Keratinocyte (primary cell): ENCODE measurements around the gene FNTB. TPM values are rescaled to one million over a fixed set of nuclear protein-coding genes. Genes with fewer than 3 reads are reported as not detected.

Source experiments
- DNase-seq: peaks from one replicate; pipeline ENCODE4 v3.0.0-alpha.2; 2011; ENCODE audit warnings: low read depth, missing footprints, low spot score
- FAIRE-seq: peaks from 2 replicates; lab custom pipeline; 2011; peaks lifted over from hg19 to GRCh38; lab: Jason Lieb, UNC
- H2AFZ ChIP-seq: 2 replicates; pipeline ENCODE4 v1.6.0; 2012; ENCODE audit warnings: low read length, control low read depth, inconsistent platforms; ENCODE audit not compliant: control insufficient read depth
- H3K27ac ChIP-seq: 2 replicates; pipeline ENCODE4 v1.5.1; 2011; ENCODE audit warnings: low read length; ENCODE audit not compliant: control insufficient read depth, insufficient read depth
- H3K27me3 ChIP-seq: 3 replicates; pipeline ENCODE4 v1.6.0; 2011; ENCODE audit warnings: low read length; ENCODE audit not compliant: control insufficient read depth, insufficient read depth; ENCODE audit errors: extremely low read depth
- H3K36me3 ChIP-seq, 2 experiments: 2 replicates in 1 of 2; 3 replicates in 1 of 2; pipeline ENCODE4 v1.5.1; 2011; ENCODE audit warnings: low read length in 2 of 2, mild to moderate bottlenecking in 1 of 2; ENCODE audit not compliant: control insufficient read depth in 2 of 2, insufficient read depth in 2 of 2; ENCODE audit errors: extremely low read depth in 1 of 2
- H3K4me1 ChIP-seq: 3 replicates; pipeline ENCODE4 v1.5.1; 2011; ENCODE audit warnings: low read length; ENCODE audit not compliant: control insufficient read depth, insufficient read depth; ENCODE audit errors: extremely low read depth
- H3K4me2 ChIP-seq: 3 replicates; pipeline ENCODE4 v1.6.0; 2011; ENCODE audit warnings: low read depth, low read length; ENCODE audit not compliant: control insufficient read depth, insufficient read depth; ENCODE audit errors: extremely low read depth
- H3K4me3 ChIP-seq, 3 experiments: fragments of 200-600 bp in 1 of 3; sonication (generic) in 1 of 3; 2 replicates in 2 of 3; 3 replicates in 1 of 3; pipeline ENCODE4 v1.5.1; 2011 to 2016; ENCODE audit warnings: low read length in 3 of 3, mild to moderate bottlenecking in 3 of 3, control low read depth in 2 of 3, inconsistent platforms in 1 of 3, low read depth in 1 of 3, mixed read lengths in 1 of 3, mixed run types in 1 of 3, moderate library complexity in 1 of 3; ENCODE audit not compliant: control insufficient read depth in 2 of 3, insufficient read depth in 2 of 3; ENCODE audit errors: extremely low read depth in 1 of 3
- H3K79me2 ChIP-seq: 2 replicates; pipeline ENCODE4 v1.6.0; 2012; ENCODE audit warnings: low read length; ENCODE audit not compliant: control insufficient read depth, insufficient read depth
- H3K9ac ChIP-seq: 3 replicates; pipeline ENCODE4 v1.6.0; 2011; ENCODE audit warnings: low read length; ENCODE audit not compliant: control insufficient read depth, insufficient read depth; ENCODE audit errors: extremely low read depth
- H3K9me1 ChIP-seq: 3 replicates; pipeline ENCODE4 v1.6.0; 2011; ENCODE audit warnings: low read length; ENCODE audit not compliant: control insufficient read depth, insufficient read depth; ENCODE audit errors: extremely low read depth
- H3K9me3 ChIP-seq: 2 replicates; pipeline ENCODE4 v1.5.1; 2012; ENCODE audit warnings: low read depth, low read length; ENCODE audit not compliant: control insufficient read depth
- H4K20me1 ChIP-seq: 3 replicates; pipeline ENCODE4 v1.6.0; 2011; ENCODE audit warnings: low read length; ENCODE audit not compliant: control insufficient read depth, insufficient read depth; ENCODE audit errors: extremely low read depth
- EZH2 ChIP-seq: IDR thresholded peaks from one replicate; pipeline ENCODE4 v1.6.1; 2012; ENCODE audit warnings: inconsistent platforms, mild to moderate bottlenecking, low read length, moderate library complexity
- dilution Hi-C: fragments of 300-500 bp; cut with MboI; formaldehyde crosslinking; loops from one replicate; pipeline ENCODE4 v1.7.0; 2020; ENCODE audit warnings: low sequenced_read_pairs; ENCODE audit not compliant: extremely low pct_ligation_motif_present
- polyA plus RNA-seq, 5 experiments: library from polyadenylated mRNA; depleted of rRNA in 3 of 5; stranded (reverse) in 3 of 5; stranded (forward) in 1 of 5; unstranded in 1 of 5; fragments of >200 nt; gene quantifications; 1 replicate in 1 of 5; 2 replicates in 3 of 5; 3 replicates in 1 of 5; pipeline versions ENCODE4 v1.2.1 to v1.2.3, GENCODE V29; 2011 to 2012; ENCODE audit warnings: missing spikeins in 2 of 5, low read depth in 1 of 5, low replicate concordance in 1 of 5
- TF ChIP-seq, protein P1 (sequence below), 3 experiments: IDR thresholded peaks in 1 of 3; conservative IDR thresholded peaks in 1 of 3; optimal IDR thresholded peaks in 1 of 3; 2 replicates in 2 of 3; 3 replicates in 1 of 3; pipeline versions ENCODE3 to v1.5.1; 2011; ENCODE audit warnings: low read length in 3 of 3, mild to moderate bottlenecking in 3 of 3, moderate library complexity in 2 of 3, control low read depth in 1 of 3, inconsistent platforms in 1 of 3; ENCODE audit not compliant: insufficient read depth in 2 of 3; ENCODE audit errors: extremely low read depth in 1 of 3

Gene FNTB
- polyA plus RNA-seq, 1 donor (not counting 4 experiments of a cell fraction or from before 2014, with no cell fraction given), result 10.1 TPM

DNA sequence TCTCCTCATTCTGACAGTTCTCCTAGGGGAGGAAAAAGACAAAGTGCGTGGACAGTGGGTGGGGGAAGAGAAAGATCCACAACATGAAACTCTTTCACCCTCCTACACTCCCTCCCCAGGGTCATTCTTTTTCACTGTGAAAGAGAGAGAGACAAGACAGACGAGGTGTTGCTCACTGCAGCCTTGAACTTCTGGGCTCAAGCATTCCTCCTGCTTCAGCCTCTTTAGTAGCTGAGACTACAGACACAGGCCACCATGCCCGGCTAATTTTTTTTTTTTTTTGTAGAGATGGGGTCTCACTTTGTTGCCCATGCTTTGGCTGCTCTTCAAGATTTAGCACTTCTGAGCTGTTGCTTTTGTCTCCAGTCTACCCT, 46.9 kb upstream of the FNTB start:
- Histone ChIP-seq H3K9ac (no peak overlapping the region), H3K9me3 (no peaks in the 10 kb centered on the region), H3K9me1 (no peaks in the 10 kb centered on the region), H3K4me1 (peaks cover 16% of the 10 kb centered on the region), H3K27ac (no peak overlapping the region), H3K36me3 (peaks cover 0 to 14% of the 10 kb centered on the region in 2 experiments), H3K4me2 (no peak overlapping the region), H2AFZ (no peak overlapping the region), H3K79me2 (peaks cover 4% of the 10 kb centered on the region), H4K20me1 (no peaks in the 10 kb centered on the region), H3K27me3 (no peaks in the 10 kb centered on the region), H3K4me3 (no peak overlapping the region)
- dilution Hi-C loops, result no loop called here
- no peak for TF ChIP-seq EZH2
- TF ChIP-seq, protein P1, sequence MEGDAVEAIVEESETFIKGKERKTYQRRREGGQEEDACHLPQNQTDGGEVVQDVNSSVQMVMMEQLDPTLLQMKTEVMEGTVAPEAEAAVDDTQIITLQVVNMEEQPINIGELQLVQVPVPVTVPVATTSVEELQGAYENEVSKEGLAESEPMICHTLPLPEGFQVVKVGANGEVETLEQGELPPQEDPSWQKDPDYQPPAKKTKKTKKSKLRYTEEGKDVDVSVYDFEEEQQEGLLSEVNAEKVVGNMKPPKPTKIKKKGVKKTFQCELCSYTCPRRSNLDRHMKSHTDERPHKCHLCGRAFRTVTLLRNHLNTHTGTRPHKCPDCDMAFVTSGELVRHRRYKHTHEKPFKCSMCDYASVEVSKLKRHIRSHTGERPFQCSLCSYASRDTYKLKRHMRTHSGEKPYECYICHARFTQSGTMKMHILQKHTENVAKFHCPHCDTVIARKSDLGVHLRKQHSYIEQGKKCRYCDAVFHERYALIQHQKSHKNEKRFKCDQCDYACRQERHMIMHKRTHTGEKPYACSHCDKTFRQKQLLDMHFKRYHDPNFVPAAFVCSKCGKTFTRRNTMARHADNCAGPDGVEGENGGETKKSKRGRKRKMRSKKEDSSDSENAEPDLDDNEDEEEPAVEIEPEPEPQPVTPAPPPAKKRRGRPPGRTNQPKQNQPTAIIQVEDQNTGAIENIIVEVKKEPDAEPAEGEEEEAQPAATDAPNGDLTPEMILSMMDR (optimal IDR thresholded peaks at IDR 0.05 in 1 of 3, IDR thresholded peaks at IDR 0.05 in 1 of 3, conservative IDR thresholded peaks at IDR 0.05 in 1 of 3; ENCODE audit: extremely low read depth in 1 of 3, insufficient read depth in 2 of 3, low read length in 3 of 3), result no peak
- FAIRE-seq (no peak), DNase-seq (no peak)

DNA sequence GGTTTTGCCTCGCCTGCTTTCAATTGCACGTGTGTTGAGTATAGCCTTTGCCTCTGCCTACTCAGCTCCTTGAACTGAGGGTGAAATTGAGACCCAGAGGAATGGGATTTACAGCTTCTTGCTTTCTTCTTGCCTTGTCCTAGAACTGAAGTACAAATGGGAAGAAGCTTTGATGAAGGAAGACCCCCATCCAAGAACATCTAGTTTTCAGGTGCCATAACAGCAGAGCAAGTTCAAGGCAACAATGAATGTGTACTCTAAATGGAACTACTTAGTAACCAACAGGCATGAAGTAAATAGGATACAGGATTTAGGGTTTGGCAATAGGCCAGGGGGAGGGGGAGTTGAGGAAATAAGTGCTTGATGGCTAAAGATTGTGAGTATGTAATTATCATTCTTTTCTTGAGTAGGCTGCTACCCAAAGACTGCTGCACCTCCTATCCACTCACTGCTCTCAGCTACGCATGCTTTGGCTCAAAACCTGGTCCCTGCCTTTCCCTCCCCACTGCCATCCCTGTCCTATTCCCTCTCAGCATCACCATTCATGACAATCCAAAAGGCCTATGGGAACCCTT, 46.3 kb upstream of the FNTB start:
- H3K9me1 ChIP-seq, result no peaks in the 10 kb centered on the region
- H3K4me2 ChIP-seq, result no peak overlapping the region
- FAIRE-seq (no peak), DNase-seq (no peak)
- H3K79me2 ChIP-seq, result peaks cover 4% of the 10 kb centered on the region
- dilution Hi-C loops, result no loop called here
- H4K20me1 ChIP-seq, result no peaks in the 10 kb centered on the region
- peaks cover 16% of the 10 kb centered on the region for H3K4me1 ChIP-seq
- no peak overlapping the region for H2AFZ ChIP-seq
- peaks cover 0 to 14% of the 10 kb centered on the region in 2 experiments for H3K36me3 ChIP-seq
- H3K27me3 ChIP-seq, result no peaks in the 10 kb centered on the region
- no peak overlapping the region for H3K27ac ChIP-seq
- no peak for TF ChIP-seq EZH2
- TF ChIP-seq, protein P1 (optimal IDR thresholded peaks at IDR 0.05 in 1 of 3, IDR thresholded peaks at IDR 0.05 in 1 of 3, conservative IDR thresholded peaks at IDR 0.05 in 1 of 3; ENCODE audit: extremely low read depth in 1 of 3, insufficient read depth in 2 of 3, low read length in 3 of 3), result no peak
- H3K4me3 ChIP-seq, result no peak overlapping the region
- H3K9me3 ChIP-seq, result no peaks in the 10 kb centered on the region
- no peak overlapping the region for H3K9ac ChIP-seq
